BJ (cell line): ENCODE data around the gene ADAT3. TPM values are rescaled to one million over a fixed set of nuclear protein-coding genes. Genes with fewer than 3 reads are reported as not detected.

Experiments
- CTCF ChIA-PET: fragments of 350-600 bp; formaldehyde crosslinking; extraction: SDS; loops from one replicate; lab custom pipeline; 2021; ENCODE audit warnings: antibody characterized with exemption, inconsistent platforms; lab: Yijun Ruan, JAX
- POLR2A ChIA-PET: fragments of 300-600 bp; sonication (Branson Sonifier 250); formaldehyde crosslinking; extraction: SDS; loops from one replicate; lab custom pipeline; 2021; ENCODE audit warnings: antibody characterized with exemption; lab: Charles Lee
- DNase-seq: peaks from one replicate; pipeline ENCODE4 v3.0.0-alpha.2; 2011; ENCODE audit warnings: low read depth
- H3K27me3 ChIP-seq: 2 replicates; pipeline ENCODE4 v1.6.0; 2011; ENCODE audit warnings: low read length; ENCODE audit not compliant: control insufficient read depth, insufficient read depth
- H3K36me3 ChIP-seq: 2 replicates; pipeline ENCODE4 v1.5.1; 2011; ENCODE audit warnings: low read length; ENCODE audit not compliant: control insufficient read depth, insufficient read depth
- H3K4me3 ChIP-seq: 2 replicates; pipeline ENCODE4 v1.5.1; 2011; ENCODE audit warnings: low read depth, mild to moderate bottlenecking, control low read depth, low read length
- polyA plus RNA-seq: library from polyadenylated mRNA; depleted of rRNA; stranded (reverse); fragments of >200 nt; gene quantifications from 2 replicates; pipeline ENCODE4 v1.2.3, GENCODE V29; 2011
- TF ChIP-seq, protein P1 (sequence below): IDR thresholded peaks from 2 replicates; pipeline ENCODE4 v1.5.1; 2011; ENCODE audit warnings: low read depth, mild to moderate bottlenecking, control low read depth, inconsistent platforms, low read length, moderate library complexity; ENCODE audit not compliant: insufficient read depth

ADAT3 gene
- polyA plus RNA-seq, 1 experiment = 0.64 TPM

DNA sequence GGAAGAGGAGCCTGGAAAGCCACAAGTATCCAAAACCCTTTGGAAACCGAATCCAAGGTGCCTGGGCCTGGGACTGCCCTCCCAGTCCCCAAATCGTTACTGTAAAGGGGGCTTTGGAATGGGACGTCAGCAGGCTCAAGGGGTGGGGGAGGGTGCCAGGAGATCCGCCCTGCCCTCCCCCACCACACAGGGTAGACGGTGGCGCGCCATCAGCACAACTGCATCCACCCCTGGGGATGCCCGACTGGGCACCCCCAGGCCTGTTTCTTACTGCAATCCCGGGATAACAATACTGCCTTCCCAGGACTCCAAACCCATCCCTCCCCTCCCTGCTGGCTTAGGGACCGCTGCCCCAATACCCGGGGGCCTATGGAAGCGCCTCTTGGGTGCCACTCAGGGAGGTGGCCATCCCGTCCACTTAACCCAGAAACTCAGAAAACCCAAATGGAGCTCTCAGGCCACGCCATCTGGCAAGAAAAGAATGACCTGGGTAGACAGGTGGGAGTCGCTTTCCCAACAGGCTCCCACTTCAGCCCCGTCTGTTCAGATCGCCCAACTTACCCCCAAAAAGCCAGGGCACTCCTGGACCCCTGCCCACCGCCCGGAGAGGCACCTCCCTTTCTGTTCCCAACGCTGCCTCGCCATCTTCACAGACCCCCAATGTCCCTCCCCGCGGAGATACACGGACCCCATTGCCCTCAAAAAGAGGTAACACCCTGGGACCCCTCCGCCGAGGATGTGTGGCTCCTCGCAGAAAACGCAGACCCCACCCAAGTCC lies 44.2 kb upstream of the ADAT3 start:
- ChIA-PET POLR2A (no interaction called here), CTCF (interaction anchor here (1.3 kb wide), 1 partner anchor 23 kb away, joined by 3 read pairs; no protein-coding TSS in a partner anchor)
- TF ChIP-seq, protein P1, sequence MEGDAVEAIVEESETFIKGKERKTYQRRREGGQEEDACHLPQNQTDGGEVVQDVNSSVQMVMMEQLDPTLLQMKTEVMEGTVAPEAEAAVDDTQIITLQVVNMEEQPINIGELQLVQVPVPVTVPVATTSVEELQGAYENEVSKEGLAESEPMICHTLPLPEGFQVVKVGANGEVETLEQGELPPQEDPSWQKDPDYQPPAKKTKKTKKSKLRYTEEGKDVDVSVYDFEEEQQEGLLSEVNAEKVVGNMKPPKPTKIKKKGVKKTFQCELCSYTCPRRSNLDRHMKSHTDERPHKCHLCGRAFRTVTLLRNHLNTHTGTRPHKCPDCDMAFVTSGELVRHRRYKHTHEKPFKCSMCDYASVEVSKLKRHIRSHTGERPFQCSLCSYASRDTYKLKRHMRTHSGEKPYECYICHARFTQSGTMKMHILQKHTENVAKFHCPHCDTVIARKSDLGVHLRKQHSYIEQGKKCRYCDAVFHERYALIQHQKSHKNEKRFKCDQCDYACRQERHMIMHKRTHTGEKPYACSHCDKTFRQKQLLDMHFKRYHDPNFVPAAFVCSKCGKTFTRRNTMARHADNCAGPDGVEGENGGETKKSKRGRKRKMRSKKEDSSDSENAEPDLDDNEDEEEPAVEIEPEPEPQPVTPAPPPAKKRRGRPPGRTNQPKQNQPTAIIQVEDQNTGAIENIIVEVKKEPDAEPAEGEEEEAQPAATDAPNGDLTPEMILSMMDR = no peak
- no peaks in the 10 kb centered on the region for H3K27me3 ChIP-seq
- no peak for DNase-seq
- peak overlapping the region; percentile 91 for H3K4me3 ChIP-seq
- H3K36me3 ChIP-seq = no peaks in the 10 kb centered on the region

DNA sequence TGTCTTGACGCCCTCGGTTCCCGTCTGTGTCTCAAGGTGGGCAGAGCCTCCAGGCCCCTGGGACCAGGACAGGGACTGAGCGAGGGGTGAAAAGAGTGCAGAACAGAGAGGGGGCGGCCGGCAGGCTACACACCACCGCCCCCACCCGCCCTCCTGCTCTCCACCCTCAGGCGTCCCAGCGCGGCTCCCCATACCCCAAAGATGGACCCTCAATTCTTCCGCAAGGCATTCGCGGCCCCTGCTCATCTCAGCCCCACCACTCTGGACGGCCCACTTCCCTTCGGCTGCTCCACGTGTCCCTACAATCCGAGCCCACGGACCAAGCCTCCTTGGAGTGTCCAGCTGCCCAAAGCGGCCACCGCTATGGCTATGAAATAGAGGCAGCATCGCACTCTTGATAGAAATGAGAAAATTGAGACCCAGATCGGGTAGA lies 43.6 kb upstream of the ADAT3 start:
- ChIA-PET CTCF (no interaction called here), POLR2A (no interaction called here)
- peak overlapping the region; percentile 91 for H3K4me3 ChIP-seq
- no peaks in the 10 kb centered on the region for H3K27me3 ChIP-seq
- DNase-seq = no peak
- TF ChIP-seq, protein P1 = no peak
- no peaks in the 10 kb centered on the region for H3K36me3 ChIP-seq

DNA sequence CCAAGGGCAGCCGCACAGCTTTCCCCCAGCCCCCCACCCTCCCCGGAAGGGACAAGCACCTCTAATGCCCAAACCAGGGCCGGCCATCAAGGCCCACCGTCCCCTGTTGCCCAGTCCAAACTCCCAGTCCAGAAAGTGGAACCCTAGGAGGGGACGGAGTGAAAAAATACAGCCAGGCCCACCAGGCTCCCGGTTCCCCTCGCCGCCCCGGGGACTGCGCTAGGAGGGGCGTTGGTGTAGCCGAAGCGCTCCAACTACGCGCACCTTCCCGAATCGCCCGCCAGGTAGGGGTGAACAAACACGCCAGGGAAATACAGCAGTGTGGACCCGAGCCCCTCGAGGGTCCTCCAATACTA lies 43.2 kb upstream of the ADAT3 start:
- H3K36me3 ChIP-seq = no peaks in the 10 kb centered on the region; the same call in 1 of the 2 replicates
- no peak for DNase-seq
- CTCF ChIA-PET = no interaction called here
- H3K27me3 ChIP-seq = no peaks in the 10 kb centered on the region
- POLR2A ChIA-PET = no interaction called here
- peak overlapping the region; percentile 91 for H3K4me3 ChIP-seq
- TF ChIP-seq, protein P1 = no peak

DNA sequence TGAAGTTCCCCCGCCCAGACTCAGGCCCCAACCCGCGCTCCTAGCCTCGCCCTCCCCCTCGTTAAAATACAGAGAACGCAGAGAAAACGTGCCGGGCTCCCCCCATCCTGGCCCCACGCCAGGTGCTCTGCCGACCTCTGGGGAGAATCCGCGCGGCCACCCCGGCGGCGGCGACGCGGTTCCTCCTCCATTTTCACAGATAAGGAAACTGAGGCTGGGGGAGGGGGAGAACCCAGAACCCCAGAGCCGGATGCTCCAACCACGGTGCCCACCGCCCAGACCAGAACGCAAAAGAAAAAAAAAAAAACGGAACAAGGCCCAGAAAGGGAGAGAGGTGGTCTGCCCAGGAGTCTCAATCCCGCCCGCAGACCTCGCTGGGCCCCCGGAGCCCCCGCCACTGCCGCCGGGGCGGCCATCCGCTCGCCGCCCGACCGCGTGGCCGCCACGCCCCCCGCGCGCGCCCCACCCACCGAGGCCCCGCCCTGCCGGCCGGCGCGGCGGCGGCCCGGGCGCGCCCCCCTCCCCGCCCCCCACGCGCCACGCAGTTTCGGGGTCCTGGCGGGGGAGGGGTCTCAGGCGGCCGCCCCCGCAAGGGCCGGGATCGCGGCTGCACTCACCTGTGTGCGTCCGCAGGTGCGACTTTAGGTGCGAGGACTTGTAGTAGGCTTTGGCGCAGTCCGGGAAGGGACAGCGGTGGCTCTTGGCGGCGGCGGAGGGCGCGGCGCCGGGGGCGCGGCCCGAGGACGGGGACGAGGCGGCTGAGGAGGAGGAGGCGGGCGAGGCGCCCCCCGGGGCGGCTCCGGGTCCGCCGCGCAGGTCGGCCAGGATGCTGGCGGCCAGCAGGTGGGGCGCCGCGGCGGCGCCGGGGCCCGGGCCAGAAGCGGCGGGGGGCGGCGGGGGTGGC lies 42.5 kb upstream of the ADAT3 start:
- H3K36me3 ChIP-seq = no peaks in the 10 kb centered on the region; the same call in 1 of the 2 replicates
- peak overlapping the region; percentile 91 for H3K4me3 ChIP-seq
- no peaks in the 10 kb centered on the region for H3K27me3 ChIP-seq
- ChIA-PET CTCF (no interaction called here), POLR2A (no interaction called here)
- DNase-seq = no peak
- TF ChIP-seq, protein P1 = no peak

DNA sequence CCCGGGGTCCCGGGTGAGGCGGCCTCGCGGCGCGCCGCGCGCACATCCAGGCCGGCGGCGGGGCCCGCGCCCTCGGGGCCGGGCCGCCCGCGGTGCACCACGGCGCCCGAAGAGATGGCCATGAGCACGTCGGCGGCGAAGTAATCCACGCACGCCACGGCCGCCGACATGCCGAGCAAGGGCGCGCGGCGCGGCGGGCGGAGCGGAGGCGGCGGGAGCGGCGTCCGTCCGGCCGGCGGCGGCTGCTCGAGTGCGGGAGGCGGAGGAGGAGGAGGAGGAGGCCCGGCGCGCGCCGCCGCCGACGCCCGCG lies 41.9 kb upstream of the ADAT3 start, which contains the start of gene KLF16:
Gene KLF16 (minus strand): TSS at position 252 of the 310 bp plus-strand sequence. CDS start 82 bp downstream, at position 170.
- no peak for DNase-seq
- Histone ChIP-seq H3K27me3 (no peaks in the 10 kb centered on the region), H3K36me3 (no peaks in the 10 kb centered on the region; the same call in 1 of the 2 replicates), H3K4me3 (peak within 1 kb of the TSS; percentile 91)
- CTCF ChIA-PET = no interaction called here
- TF ChIP-seq, protein P1 = no peak
- POLR2A ChIA-PET = no interaction called here
